OCI-LY7 (cell line): ENCODE results near the gene SLCO4A1.

Experiments used
- CTCF ChIP-seq: fragments of 200-600 bp; sonication (generic); conservative IDR thresholded peaks from 2 replicates; pipeline ENCODE4 v1.5.1; 2014; ENCODE audit warnings: mild to moderate bottlenecking, antibody characterized with exemption, low read length, moderate library complexity, mixed read lengths
- EZH2phosphoT487 ChIP-seq: fragments of 200-600 bp; sonication (generic); IDR thresholded peaks from 2 replicates; pipeline ENCODE4 v1.6.1; 2018; ENCODE audit warnings: low read depth, borderline replicate concordance, mild to moderate bottlenecking, mixed run types, antibody characterized with exemption, low read length, moderate library complexity, mixed read lengths

GRCh38 chr20:62674370-62674769 lies 32.1 kb downstream of the SLCO4A1 start:
- no peak for TF ChIP-seq CTCF
- TF ChIP-seq EZH2phosphoT487, result no peak
